ENCODE measurements around the gene NEK9.
"Not testable (repeated sequence)": the region's sequence is repeated elsewhere in the genome, so short reads cannot be mapped to it uniquely, and the experiment has no call there.

NEK9 gene

DNA sequence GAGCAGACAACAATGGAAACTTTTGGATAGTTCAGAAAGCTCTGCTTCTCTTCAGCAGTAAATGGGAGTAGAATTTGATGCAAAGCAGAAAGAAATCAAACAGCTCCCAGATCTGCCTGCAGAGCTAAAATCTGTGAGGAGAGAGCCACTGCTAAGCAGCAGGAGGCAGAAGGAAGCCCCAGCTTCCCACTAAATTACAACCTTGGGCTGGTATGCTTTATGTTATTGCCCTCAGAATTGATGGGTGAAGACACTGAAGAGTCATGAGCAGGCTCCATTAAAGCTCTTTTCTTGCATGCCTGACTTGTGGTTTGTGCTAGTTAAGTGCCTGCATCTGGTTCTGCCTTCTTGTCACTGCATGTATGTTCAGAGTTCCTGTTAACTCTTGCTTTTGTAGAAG is 49.1 kb downstream of the NEK9 start:
- H3K9me3 Mint-ChIP-seq, result no peaks in the 10 kb centered on the region
- TF ChIP-seq, protein P1, sequence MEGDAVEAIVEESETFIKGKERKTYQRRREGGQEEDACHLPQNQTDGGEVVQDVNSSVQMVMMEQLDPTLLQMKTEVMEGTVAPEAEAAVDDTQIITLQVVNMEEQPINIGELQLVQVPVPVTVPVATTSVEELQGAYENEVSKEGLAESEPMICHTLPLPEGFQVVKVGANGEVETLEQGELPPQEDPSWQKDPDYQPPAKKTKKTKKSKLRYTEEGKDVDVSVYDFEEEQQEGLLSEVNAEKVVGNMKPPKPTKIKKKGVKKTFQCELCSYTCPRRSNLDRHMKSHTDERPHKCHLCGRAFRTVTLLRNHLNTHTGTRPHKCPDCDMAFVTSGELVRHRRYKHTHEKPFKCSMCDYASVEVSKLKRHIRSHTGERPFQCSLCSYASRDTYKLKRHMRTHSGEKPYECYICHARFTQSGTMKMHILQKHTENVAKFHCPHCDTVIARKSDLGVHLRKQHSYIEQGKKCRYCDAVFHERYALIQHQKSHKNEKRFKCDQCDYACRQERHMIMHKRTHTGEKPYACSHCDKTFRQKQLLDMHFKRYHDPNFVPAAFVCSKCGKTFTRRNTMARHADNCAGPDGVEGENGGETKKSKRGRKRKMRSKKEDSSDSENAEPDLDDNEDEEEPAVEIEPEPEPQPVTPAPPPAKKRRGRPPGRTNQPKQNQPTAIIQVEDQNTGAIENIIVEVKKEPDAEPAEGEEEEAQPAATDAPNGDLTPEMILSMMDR (IDR thresholded peaks at IDR 0.05), result no peak
- peaks cover 12% of the 10 kb centered on the region for H3K36me3 Mint-ChIP-seq (ENCODE audit: low read depth)
- H3K4me1 Mint-ChIP-seq, result no peaks in the 10 kb centered on the region
- peaks cover 15% of the 10 kb centered on the region for H3K27me3 Mint-ChIP-seq (ENCODE audit: low read depth, poor library complexity)
- peak overlapping the region; percentile 65 for H3K27ac Mint-ChIP-seq
- no peak overlapping the region for H3K4me3 Mint-ChIP-seq
- no peak for DNase-seq

DNA sequence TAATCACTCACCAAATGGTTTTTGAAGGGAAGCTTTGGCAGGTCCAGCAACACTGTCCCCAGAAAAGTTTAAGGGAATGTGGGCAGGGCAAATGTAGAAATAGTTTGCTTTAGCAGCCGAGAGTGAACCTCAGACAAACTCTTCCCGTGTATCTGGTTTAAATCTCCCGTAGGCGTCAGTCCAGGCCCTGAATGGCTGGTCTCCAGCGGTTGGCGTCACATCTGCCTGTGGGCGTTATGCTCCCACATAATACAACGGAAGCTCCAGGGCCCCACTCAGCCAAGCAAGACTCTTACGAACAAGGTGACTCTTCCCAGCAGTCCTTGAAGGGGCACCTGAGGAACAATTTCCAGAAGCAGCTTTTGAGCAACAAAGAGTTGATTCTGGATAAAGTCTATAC is 56.5 kb downstream of the NEK9 start:
- Mint-ChIP-seq H3K27ac (no peak overlapping the region), H3K4me1 (peaks cover 8% of the 10 kb centered on the region), H3K4me3 (no peak overlapping the region), H3K9me3 (no peaks in the 10 kb centered on the region), H3K36me3 (ENCODE audit: low read depth) (no peaks in the 10 kb centered on the region), H3K27me3 (ENCODE audit: low read depth, poor library complexity) (peaks cover 18% of the 10 kb centered on the region)
- DNase-seq, result no peak
- TF ChIP-seq, protein P1 (IDR thresholded peaks at IDR 0.05), result no peak

DNA sequence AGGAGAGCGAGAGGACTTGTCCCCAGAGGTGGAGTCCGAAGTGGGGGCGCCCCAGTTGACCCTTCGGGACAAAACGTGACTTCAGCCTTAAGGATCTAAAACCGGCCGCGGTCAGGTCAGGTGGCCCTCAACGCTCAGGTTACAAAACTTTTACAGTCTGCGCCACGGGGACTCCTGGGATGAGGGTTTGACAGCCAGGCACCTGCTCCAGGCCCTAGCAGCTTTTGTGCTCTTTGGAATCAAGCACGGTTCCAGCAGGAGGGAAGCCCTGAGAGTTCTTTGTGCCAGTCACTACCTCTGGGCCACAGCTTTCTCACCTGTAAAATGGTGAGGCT is 57.1 kb downstream of the NEK9 start:
- no peak for DNase-seq
- H3K27me3 Mint-ChIP-seq (ENCODE audit: low read depth, poor library complexity), result peaks cover 18% of the 10 kb centered on the region
- TF ChIP-seq, protein P1 (IDR thresholded peaks at IDR 0.05), result no peak
- H3K27ac Mint-ChIP-seq, result peak overlapping the region; percentile 99
- no peak overlapping the region for H3K4me3 Mint-ChIP-seq
- H3K4me1 Mint-ChIP-seq, result peaks cover 8% of the 10 kb centered on the region
- H3K9me3 Mint-ChIP-seq, result no peaks in the 10 kb centered on the region
- H3K36me3 Mint-ChIP-seq (ENCODE audit: low read depth), result no peaks in the 10 kb centered on the region

DNA sequence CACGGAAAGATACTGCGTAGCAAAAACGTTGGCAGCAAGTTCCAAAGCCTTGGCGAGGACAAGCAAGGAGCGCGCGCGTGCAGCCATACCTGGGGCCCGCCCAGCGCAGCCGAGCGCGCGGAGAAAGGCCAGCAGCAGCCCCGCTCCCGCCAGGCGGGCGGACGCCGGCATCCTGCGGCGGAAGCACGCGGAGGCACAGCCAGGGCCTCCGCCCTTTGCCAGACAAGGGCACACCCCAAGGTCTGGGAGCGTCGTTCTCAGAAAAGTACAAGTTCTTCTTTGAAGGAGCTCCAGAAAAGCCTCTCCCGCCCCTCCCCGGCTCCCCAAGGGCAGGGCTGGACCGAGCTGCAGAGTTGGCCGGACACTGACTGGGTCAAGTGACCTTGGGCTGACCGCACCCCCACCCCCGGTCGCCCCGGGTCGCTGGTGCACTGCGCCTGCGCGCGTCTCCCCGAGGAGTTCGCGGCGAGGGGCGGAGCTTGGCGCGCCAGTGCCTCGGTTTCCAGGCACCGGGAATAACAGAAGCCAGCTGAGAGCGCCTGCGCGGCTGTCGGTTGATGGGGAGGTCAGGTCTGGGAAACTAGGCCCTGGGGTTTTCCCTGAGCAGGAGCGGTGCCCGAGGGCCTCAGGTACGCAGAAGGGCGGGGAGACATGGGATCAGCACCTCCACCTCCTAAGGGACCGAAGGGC is 57.6 kb downstream of the NEK9 start, which contains the start of gene ZC2HC1C:
Gene ZC2HC1C, plus strand, starts transcription at position 521 of the 690 bp plus-strand sequence. CDS start 933 bp downstream, outside the sequence.
- DNase-seq, result peak; percentile 91
- Mint-ChIP-seq H3K9me3 (no peaks in the 10 kb centered on the region), H3K27ac (peak within 1 kb of the TSS; percentile 99), H3K4me1 (peaks cover 8% of the 10 kb centered on the region), H3K36me3 (ENCODE audit: low read depth) (no peaks in the 10 kb centered on the region), H3K4me3 (no peak within 1 kb of the TSS), H3K27me3 (ENCODE audit: low read depth, poor library complexity) (peaks cover 15% of the 10 kb centered on the region)
- TF ChIP-seq, protein P1 (IDR thresholded peaks at IDR 0.05), result no peak

DNA sequence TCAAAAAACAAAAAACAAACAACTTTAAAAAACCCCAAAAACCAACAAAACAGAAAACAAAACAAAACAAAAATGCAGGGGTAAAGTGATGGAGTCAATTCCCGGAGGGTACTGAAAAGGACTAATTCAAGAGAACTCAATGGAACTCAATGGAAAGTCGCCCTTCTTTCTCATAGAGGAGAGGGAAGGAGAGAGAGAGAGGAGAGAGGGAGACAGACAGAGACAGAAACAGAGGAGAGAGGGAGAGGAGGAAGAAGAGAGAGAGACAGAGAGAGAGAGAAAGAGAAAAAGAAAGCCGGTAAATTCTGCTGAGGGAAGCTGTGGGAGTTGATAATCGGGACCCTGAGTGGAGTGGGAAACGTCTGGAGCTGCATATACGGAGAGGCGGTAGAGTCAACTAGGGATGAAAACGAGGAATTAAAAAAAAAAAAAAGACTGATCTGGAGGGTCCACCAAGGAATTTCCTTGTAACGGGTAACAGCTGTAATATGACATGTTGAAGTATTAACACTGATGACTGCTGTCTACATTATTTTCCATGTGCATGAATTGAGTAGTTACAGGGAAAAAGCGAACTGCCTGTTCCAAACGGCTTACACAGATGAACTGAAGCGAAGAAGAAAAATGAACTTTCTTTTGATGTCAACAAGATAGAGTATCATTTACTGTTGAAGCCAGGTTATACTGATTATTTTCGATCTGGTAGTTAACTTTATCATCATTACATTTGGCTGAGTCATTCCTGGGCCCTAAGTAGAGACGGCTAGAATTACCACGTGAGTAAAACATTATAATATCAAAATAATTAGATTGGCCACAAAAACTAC is 58.3 kb downstream of the NEK9 start:
- Mint-ChIP-seq H3K27me3 (ENCODE audit: low read depth, poor library complexity) (peaks cover 13% of the 10 kb centered on the region), H3K27ac (peak overlapping the region; percentile 21), H3K4me1 (peaks cover 16% of the 10 kb centered on the region), H3K9me3 (no peaks in the 10 kb centered on the region), H3K36me3 (ENCODE audit: low read depth) (no peaks in the 10 kb centered on the region), H3K4me3 (no peak overlapping the region)
- no peak for DNase-seq
- TF ChIP-seq, protein P1 (IDR thresholded peaks at IDR 0.05), result no peak

DNA sequence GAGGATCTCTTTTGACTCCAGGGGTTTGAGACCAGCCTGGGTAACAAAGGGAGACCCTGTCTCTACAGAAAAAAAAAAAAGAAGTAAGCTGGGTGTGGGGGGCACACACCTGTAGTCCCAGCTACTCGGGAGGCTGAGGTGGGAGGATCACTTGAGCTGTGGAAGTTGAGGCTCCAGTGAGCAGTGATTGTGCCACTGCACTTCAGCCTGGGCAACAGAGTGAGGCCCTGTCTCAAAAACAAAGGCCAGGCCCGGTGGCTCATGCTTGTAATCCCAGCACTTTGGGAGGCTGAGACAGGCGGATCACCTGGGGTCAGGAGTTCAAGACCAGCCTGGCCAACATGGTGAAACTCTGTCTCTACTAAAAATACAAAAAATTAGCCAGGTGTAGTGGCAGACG is 59.1 kb downstream of the NEK9 start:
- not testable (repeated sequence) for H3K27me3 Mint-ChIP-seq (ENCODE audit: low read depth, poor library complexity); H3K4me3 Mint-ChIP-seq; H3K27ac Mint-ChIP-seq; DNase-seq; H3K36me3 Mint-ChIP-seq (ENCODE audit: low read depth); H3K9me3 Mint-ChIP-seq
- peaks cover 23% of the 10 kb centered on the region for H3K4me1 Mint-ChIP-seq

Data from nephron progenitor cell (in vitro differentiated cells).